B cell (primary cell): ENCODE results near the gene SLC2A5.

Experiments used
- CTCF ChIP-seq: fragments of 200-600 bp; IDR thresholded peaks from one replicate; pipeline ENCODE4 v1.8.0; 2022; ENCODE audit warnings: antibody characterized with exemption, mild to moderate bottlenecking
- EZH2 ChIP-seq: IDR thresholded peaks from 2 replicates; pipeline ENCODE4 v1.6.1; 2012; ENCODE audit warnings: borderline replicate concordance, low read depth, mild to moderate bottlenecking, moderate library complexity, low read length; ENCODE audit not compliant: insufficient read depth, poor library complexity, severe bottlenecking

DNA sequence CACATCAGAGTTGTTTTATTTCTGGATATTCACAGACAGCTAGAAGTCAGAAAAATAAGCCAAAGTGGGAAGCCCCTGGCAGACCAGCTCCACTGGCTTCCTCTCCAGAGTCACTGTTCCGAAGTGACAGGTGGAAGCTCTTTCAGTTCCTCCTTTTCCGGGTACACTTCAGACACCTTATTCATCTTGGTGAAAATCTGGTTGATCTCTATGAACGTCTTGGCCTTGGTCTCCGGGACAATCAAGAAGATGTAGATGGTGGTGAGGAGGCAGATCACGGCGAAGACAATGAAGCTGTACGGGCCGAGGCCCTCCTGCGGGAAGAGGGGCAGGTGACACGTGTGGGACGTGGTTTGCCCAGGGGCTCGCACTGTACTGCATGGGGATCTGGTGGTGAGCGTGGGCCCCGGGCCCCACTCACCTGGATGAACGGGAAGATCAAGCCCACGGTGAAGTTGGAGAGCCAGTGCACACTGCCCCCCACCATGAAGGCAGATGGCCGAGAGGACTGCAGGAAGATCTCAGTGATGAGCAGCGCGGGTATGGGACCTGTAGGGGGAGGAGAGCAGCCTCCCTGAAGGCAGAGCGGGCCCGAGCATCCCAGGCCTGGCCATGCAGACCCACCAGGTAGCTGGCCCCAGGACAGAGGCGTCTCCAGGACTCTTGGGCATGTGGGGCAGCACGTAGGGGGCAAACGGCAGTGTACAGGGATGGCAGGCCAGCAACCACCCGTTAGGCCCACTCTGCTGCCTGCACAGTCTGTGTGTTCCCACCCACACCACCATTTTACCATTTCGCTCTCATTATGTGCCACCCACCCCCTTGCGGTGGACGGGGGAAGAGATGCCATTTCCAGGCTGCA lies 31.7 kb downstream of the SLC2A5 start:
- TF ChIP-seq CTCF (no peak), EZH2 (no peak)
